ENCODE results near the gene PGGT1B. TPM values are rescaled to one million over a fixed set of nuclear protein-coding genes. Genes with fewer than 3 reads are reported as not detected.

The PGGT1B gene
- total and polyA plus RNA-seq, 9 of the 15 experiments (the other 6 are each of a cell fraction or from before 2014, with no cell fraction given), result 5.3 to 33.7 (median 19.8) TPM

GRCh38 chr5:115180165-115180709, 82.4 kb downstream of the PGGT1B start:
- H3K9me3 ChIP-seq (replicated peaks; ENCODE audit: control insufficient read depth, insufficient read depth, low read depth, low read length), result no peaks in the 10 kb centered on the region
- peaks cover 0 to 15% of the 10 kb centered on the region in 2 experiments; a peak in 3 of 5 replicates for H3K4me1 ChIP-seq (replicated peaks in 1 of 2; ENCODE audit: control insufficient read depth in 2 of 2, insufficient read depth in 2 of 2, low read length in 2 of 2)
- no peak overlapping the region for H3K4me2 ChIP-seq (ENCODE audit: insufficient read depth, low read length)
- DNase-seq (ENCODE audit: extremely low read depth in 1 of 4, low spot score in 3 of 4) (no peak), ATAC-seq (no peak), FAIRE-seq (no peak)
- in situ Hi-C loops (cut with MboI) (no loop called here), intact Hi-C loops (cut with micrococcal nuclease) (no loop called here)
- no peaks in the 10 kb centered on the region for H4K20me1 ChIP-seq (replicated peaks; ENCODE audit: control insufficient read depth, insufficient read depth, low read length)
- ChIA-PET POLR2A (no interaction called here), CTCF (ENCODE audit: low intra/inter-chr PET ratio) (no interaction called here)
- H2AFZ ChIP-seq (ENCODE audit: low read depth, low read length), result no peak overlapping the region
- H3K4me3 ChIP-seq, result no peak overlapping the region
- H3K9ac ChIP-seq (ENCODE audit: insufficient read depth in 1 of 2, low read depth in 2 of 2, low read length in 2 of 2), result no peak overlapping the region
- peaks cover 16 to 32% of the 10 kb centered on the region in 2 experiments for H3K27me3 ChIP-seq (ENCODE audit: control insufficient read depth in 2 of 2, insufficient read depth in 2 of 2, low read length in 2 of 2)
- TF ChIP-seq ZMIZ1 (IDR thresholded peaks at IDR 0.05; ENCODE audit: low read depth in 2 of 2, low read length in 2 of 2), result no peak
- TF ChIP-seq, protein P1, sequence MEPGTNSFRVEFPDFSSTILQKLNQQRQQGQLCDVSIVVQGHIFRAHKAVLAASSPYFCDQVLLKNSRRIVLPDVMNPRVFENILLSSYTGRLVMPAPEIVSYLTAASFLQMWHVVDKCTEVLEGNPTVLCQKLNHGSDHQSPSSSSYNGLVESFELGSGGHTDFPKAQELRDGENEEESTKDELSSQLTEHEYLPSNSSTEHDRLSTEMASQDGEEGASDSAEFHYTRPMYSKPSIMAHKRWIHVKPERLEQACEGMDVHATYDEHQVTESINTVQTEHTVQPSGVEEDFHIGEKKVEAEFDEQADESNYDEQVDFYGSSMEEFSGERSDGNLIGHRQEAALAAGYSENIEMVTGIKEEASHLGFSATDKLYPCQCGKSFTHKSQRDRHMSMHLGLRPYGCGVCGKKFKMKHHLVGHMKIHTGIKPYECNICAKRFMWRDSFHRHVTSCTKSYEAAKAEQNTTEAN (CRISPR knock-in tag; IDR thresholded peaks at IDR 0.05), result no peak
- no peaks in the 10 kb centered on the region for H3K36me3 ChIP-seq (ENCODE audit: control insufficient read depth, insufficient read depth, low read length)
- BruUV-seq (replicated peaks), result no TSS peak
- no peaks in the 10 kb centered on the region for H3K9me1 ChIP-seq (ENCODE audit: control insufficient read depth, insufficient read depth, low read length)
- no peak overlapping the region for H3K27ac ChIP-seq (ENCODE audit: extremely low read depth, low read depth, low read length)
- WGBS (ENCODE audit: insufficient coverage, low coverage, missing lambda C conversion rate), result 37% methylated on average over 39 of the region's 54 CpGs
- H3K79me2 ChIP-seq (ENCODE audit: control insufficient read depth, insufficient read depth, low read length), result no peaks in the 10 kb centered on the region
